IPS DF 6.9 (cell line): ENCODE measurements around the gene SLC38A8.

Experiments used
- DNase-seq: peaks from one replicate; pipeline ENCODE4 v3.0.0-alpha.2; 2013; ENCODE audit warnings: low read depth, low spot score
- H3K27ac ChIP-seq: one replicate; pipeline ENCODE4 v1.5.1; 2013; ENCODE audit warnings: low read length, control low read depth
- H3K27me3 ChIP-seq: 2 replicates; pipeline ENCODE4 v1.6.1; 2013; ENCODE audit warnings: mild to moderate bottlenecking, low read length; ENCODE audit not compliant: control insufficient read depth, insufficient read depth
- H3K36me3 ChIP-seq: 2 replicates; pipeline ENCODE4 v1.6.1; 2013; ENCODE audit warnings: low read length; ENCODE audit not compliant: control insufficient read depth, insufficient read depth
- H3K4me1 ChIP-seq: 2 replicates; pipeline ENCODE4 v1.6.1; 2013; ENCODE audit warnings: low read length; ENCODE audit not compliant: control insufficient read depth, insufficient read depth
- H3K4me3 ChIP-seq: 2 replicates; pipeline ENCODE4 v1.5.1; 2013; ENCODE audit warnings: mild to moderate bottlenecking, low read length
- H3K9me3 ChIP-seq: 2 replicates; pipeline ENCODE4 v1.6.1; 2013; ENCODE audit warnings: low read length, inconsistent platforms; ENCODE audit not compliant: control insufficient read depth, insufficient read depth
- WGBS: extraction: QIAGEN DNeasy Blood & Tissue Kit; methylation state at CpG from one replicate; pipeline ENCODE4 v1.1.7; 2013; ENCODE audit warnings: mixed read lengths, missing lambda C conversion rate; ENCODE audit not compliant: insufficient read length, insufficient coverage; 5-methylcytosine and 5-hydroxymethylcytosine counted together

SLC38A8 gene

GRCh38 chr16:84001726-84002125 is 40.9 kb downstream of the SLC38A8 start:
- no peak overlapping the region for H3K4me3 ChIP-seq
- no CpG with 5 or more reads among the region's 7 CpGs for WGBS
- H3K4me1 ChIP-seq = no peaks in the 10 kb centered on the region
- no peaks in the 10 kb centered on the region for H3K9me3 ChIP-seq
- no peak for DNase-seq
- H3K27me3 ChIP-seq = no peaks in the 10 kb centered on the region
- H3K36me3 ChIP-seq = no peaks in the 10 kb centered on the region
- no peak overlapping the region for H3K27ac ChIP-seq

GRCh38 chr16:84000989-84001642 is 41.5 kb downstream of the SLC38A8 start:
- Histone ChIP-seq H3K9me3 (no peaks in the 10 kb centered on the region), H3K27me3 (no peaks in the 10 kb centered on the region), H3K4me3 (no peak overlapping the region), H3K27ac (no peak overlapping the region), H3K4me1 (no peaks in the 10 kb centered on the region), H3K36me3 (no peaks in the 10 kb centered on the region)
- WGBS = no CpG with 5 or more reads among the region's 13 CpGs
- no peak for DNase-seq

GRCh38 chr16:83998091-83998490 is 44.5 kb downstream of the SLC38A8 start:
- no peak overlapping the region for H3K4me3 ChIP-seq
- WGBS = no CpG with 5 or more reads among the region's 13 CpGs
- H3K9me3 ChIP-seq = no peaks in the 10 kb centered on the region
- DNase-seq = no peak
- no peaks in the 10 kb centered on the region for H3K4me1 ChIP-seq
- H3K27me3 ChIP-seq = no peaks in the 10 kb centered on the region
- H3K36me3 ChIP-seq = no peaks in the 10 kb centered on the region
- no peak overlapping the region for H3K27ac ChIP-seq

GRCh38 chr16:83996481-83997252 is 45.9 kb downstream of the SLC38A8 start:
- Histone ChIP-seq H3K27ac (no peak overlapping the region), H3K9me3 (no peaks in the 10 kb centered on the region), H3K36me3 (no peaks in the 10 kb centered on the region), H3K4me3 (no peak overlapping the region), H3K27me3 (no peaks in the 10 kb centered on the region), H3K4me1 (no peaks in the 10 kb centered on the region)
- no peak for DNase-seq
- no CpG with 5 or more reads among the region's 15 CpGs for WGBS

GRCh38 chr16:83995754-83996153 is 46.8 kb downstream of the SLC38A8 start:
- H3K27ac ChIP-seq = no peak overlapping the region
- H3K4me1 ChIP-seq = no peaks in the 10 kb centered on the region
- H3K27me3 ChIP-seq = no peaks in the 10 kb centered on the region
- no peaks in the 10 kb centered on the region for H3K36me3 ChIP-seq
- peak; percentile 25 for DNase-seq
- no CpG with 5 or more reads among the region's 21 CpGs for WGBS
- H3K4me3 ChIP-seq = no peak overlapping the region
- no peaks in the 10 kb centered on the region for H3K9me3 ChIP-seq

- no peaks in the 10 kb centered on the region for H3K27me3 ChIP-seq
- DNase-seq = no peak
- H3K27ac ChIP-seq = no peak overlapping the region
- no peak overlapping the region for H3K4me3 ChIP-seq
- no peaks in the 10 kb centered on the region for H3K4me1 ChIP-seq
- H3K36me3 ChIP-seq = no peaks in the 10 kb centered on the region
- H3K9me3 ChIP-seq = no peaks in the 10 kb centered on the region
- no CpG with 5 or more reads among the region's 13 CpGs for WGBS
Measured at GRCh38 chr16:83994703-83995102, 47.9 kb downstream of the SLC38A8 start.

GRCh38 chr16:83994087-83994486 is 48.5 kb downstream of the SLC38A8 start:
- Histone ChIP-seq H3K4me1 (no peaks in the 10 kb centered on the region), H3K9me3 (no peaks in the 10 kb centered on the region), H3K27ac (no peak overlapping the region), H3K4me3 (no peak overlapping the region), H3K27me3 (no peaks in the 10 kb centered on the region), H3K36me3 (no peaks in the 10 kb centered on the region)
- DNase-seq = no peak
- WGBS = no CpG with 5 or more reads among the region's 8 CpGs

GRCh38 chr16:83992624-83993023 is 50.0 kb downstream of the SLC38A8 start:
- no peaks in the 10 kb centered on the region for H3K4me1 ChIP-seq

GRCh38 chr16:83990492-83990891 is 52.1 kb downstream of the SLC38A8 start:
- H3K9me3 ChIP-seq = no peaks in the 10 kb centered on the region
- no peak overlapping the region for H3K27ac ChIP-seq
- DNase-seq = no peak
- WGBS = no CpG with 5 or more reads among the region's 11 CpGs
- H3K4me3 ChIP-seq = no peak overlapping the region
- H3K4me1 ChIP-seq = no peaks in the 10 kb centered on the region
- no peaks in the 10 kb centered on the region for H3K36me3 ChIP-seq
- no peaks in the 10 kb centered on the region for H3K27me3 ChIP-seq

More at GRCh38 chr16:83992624-83993023, 50.0 kb downstream of the SLC38A8 start:
- no CpG with 5 or more reads among the region's 6 CpGs for WGBS
- Histone ChIP-seq H3K4me3 (no peak overlapping the region), H3K36me3 (no peaks in the 10 kb centered on the region), H3K9me3 (no peaks in the 10 kb centered on the region), H3K27ac (no peak overlapping the region), H3K27me3 (no peaks in the 10 kb centered on the region)
- DNase-seq = no peak

GRCh38 chr16:83989300-83989699 is 53.3 kb downstream of the SLC38A8 start:
- no peaks in the 10 kb centered on the region for H3K36me3 ChIP-seq
- no peak for DNase-seq
- H3K27me3 ChIP-seq = no peaks in the 10 kb centered on the region
- no peaks in the 10 kb centered on the region for H3K4me1 ChIP-seq
- WGBS = no CpG with 5 or more reads among the region's 8 CpGs
- no peaks in the 10 kb centered on the region for H3K9me3 ChIP-seq
- H3K4me3 ChIP-seq = no peak overlapping the region
- H3K27ac ChIP-seq = no peak overlapping the region
